Lower leg skin (tissue), 4 donors: ENCODE data around the gene RNF149. TPM values are rescaled to one million over a fixed set of nuclear protein-coding genes. Genes with fewer than 3 reads are reported as not detected.

ENCODE experiments used
- DNase-seq, 2 donors: peaks; one replicate each; pipeline ENCODE4 v3.0.0-alpha.2; 2019; ENCODE audit warnings: low spot score in 2 of 2
- H3K4me3 ChIP-seq: fragments of 200-600 bp; sonication (generic); 2 replicates; pipeline ENCODE4 v1.5.1; 2017; ENCODE audit warnings: mild to moderate bottlenecking, low read depth; ENCODE audit not compliant: poor library complexity, severe bottlenecking
- POLR2A ChIP-seq, 2 donors: fragments of 450-650 bp; IDR thresholded peaks; one replicate each; pipeline ENCODE4 v1.6.1; 2016 to 2017; ENCODE audit warnings: antibody characterized with exemption in 2 of 2, mild to moderate bottlenecking in 1 of 2, moderate library complexity in 1 of 2
- WGBS, 2 donors: methylation state at CpG; one replicate each; pipeline ENCODE4 v1.1.5; 2018; 5-methylcytosine and 5-hydroxymethylcytosine counted together
- intact Hi-C: fragments of 100-400 bp; cut with DNase I; formaldehyde crosslinking; loops from one replicate; pipeline ENCODE4 v1.15.0; 2023; ENCODE audit warnings: low total_unique reads
- total RNA-seq, 4 donors: library from RNA; depleted of rRNA; stranded (reverse); fragments of >200 nt; gene quantifications; one replicate each; pipeline ENCODE4 v1.1.0, GENCODE V29; 2016
- TF ChIP-seq, protein P1 (sequence below), 3 donors: fragments of 450-650 bp; IDR thresholded peaks; one replicate each; pipeline ENCODE4 v1.5.1; 2016; ENCODE audit warnings: antibody characterized with exemption in 3 of 3, mild to moderate bottlenecking in 3 of 3, moderate library complexity in 2 of 3

Gene RNF149
- total RNA-seq, 4 donors from 2014 or later: 59.8 to 120 (median 77.7) TPM

DNA sequence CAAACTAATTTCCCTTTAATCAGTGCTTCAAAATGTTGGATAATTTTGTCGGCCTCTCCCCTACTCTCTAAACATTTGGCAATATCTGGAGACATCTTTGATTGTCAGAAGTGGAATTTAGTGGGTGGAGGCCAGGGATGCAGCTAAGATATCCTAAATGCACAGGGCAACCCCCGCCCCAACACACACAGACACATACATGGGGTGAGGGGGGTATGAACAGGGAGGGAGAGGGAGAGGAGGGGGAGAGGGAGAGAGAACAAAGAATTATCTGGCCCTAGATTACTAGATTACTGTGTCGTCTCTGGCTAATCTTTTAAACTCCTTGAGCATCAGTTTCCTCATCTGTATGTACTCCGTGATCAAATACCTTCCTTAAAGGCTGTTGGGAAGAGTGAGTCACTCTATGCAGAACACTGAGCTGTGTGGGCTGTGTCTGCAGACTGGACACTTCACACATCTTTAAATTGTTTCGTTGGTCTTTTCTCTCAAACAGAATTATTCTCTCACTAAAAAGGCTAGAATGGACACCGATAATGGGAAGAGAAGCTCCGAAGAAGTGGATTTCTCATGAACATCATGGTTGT lies 2.9 kb downstream of the RNF149 start:
- no peak for DNase-seq
- TF ChIP-seq POLR2A (IDR thresholded peaks at IDR 0.05): no peak
- WGBS, 2 donors: 60 to 68% methylated on average over 7 of the region's 7 CpGs
- H3K4me3 ChIP-seq: no peak overlapping the region
- intact Hi-C loops: no loop called here

DNA sequence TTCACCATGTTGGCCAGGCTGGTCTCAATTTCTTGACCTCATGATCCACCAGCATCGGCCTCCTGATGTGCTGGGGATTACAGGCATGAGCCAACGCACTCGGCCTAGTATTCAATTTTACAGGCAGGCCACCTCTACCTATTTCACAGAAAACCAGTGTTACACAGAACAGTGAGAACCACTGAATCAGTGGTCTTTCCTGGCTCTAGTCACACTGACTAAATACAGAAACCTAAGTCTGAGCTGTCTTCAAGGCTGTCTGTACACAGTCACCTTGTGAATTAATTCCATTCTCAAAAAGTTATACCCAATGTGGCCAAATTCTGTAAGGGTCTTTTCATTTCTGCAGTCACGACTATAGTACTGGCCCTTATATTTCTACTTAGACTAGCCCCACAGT lies 3.5 kb downstream of the RNF149 start:
- TF ChIP-seq POLR2A (IDR thresholded peaks at IDR 0.05): no peak
- TF ChIP-seq, protein P1, sequence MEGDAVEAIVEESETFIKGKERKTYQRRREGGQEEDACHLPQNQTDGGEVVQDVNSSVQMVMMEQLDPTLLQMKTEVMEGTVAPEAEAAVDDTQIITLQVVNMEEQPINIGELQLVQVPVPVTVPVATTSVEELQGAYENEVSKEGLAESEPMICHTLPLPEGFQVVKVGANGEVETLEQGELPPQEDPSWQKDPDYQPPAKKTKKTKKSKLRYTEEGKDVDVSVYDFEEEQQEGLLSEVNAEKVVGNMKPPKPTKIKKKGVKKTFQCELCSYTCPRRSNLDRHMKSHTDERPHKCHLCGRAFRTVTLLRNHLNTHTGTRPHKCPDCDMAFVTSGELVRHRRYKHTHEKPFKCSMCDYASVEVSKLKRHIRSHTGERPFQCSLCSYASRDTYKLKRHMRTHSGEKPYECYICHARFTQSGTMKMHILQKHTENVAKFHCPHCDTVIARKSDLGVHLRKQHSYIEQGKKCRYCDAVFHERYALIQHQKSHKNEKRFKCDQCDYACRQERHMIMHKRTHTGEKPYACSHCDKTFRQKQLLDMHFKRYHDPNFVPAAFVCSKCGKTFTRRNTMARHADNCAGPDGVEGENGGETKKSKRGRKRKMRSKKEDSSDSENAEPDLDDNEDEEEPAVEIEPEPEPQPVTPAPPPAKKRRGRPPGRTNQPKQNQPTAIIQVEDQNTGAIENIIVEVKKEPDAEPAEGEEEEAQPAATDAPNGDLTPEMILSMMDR (IDR thresholded peaks at IDR 0.05): no peak
- WGBS, 2 donors: 89 to 91% methylated on average over 4 of the region's 4 CpGs
- intact Hi-C loops: no loop called here
- no peak for DNase-seq
- no peak overlapping the region for H3K4me3 ChIP-seq

DNA sequence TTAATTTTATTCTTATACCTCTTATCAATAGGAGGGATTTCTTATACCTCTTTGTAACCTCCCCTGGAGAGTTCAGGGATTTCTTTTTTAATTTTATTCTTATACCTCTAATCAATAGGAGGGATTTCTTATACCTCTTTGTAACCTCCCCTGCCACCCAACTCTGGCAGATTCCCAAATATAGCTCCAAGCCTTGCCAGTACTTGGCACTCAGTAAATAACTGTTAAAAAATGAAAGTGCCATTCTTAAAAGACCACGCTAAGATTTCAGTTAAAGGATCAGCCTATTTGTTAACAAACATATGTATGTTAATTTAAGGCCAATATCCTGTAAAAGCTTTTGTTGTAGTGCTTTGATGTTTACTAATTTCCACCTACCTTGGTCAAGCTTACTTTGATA lies 4.8 kb downstream of the RNF149 start:
- intact Hi-C loops: no loop called here

DNA sequence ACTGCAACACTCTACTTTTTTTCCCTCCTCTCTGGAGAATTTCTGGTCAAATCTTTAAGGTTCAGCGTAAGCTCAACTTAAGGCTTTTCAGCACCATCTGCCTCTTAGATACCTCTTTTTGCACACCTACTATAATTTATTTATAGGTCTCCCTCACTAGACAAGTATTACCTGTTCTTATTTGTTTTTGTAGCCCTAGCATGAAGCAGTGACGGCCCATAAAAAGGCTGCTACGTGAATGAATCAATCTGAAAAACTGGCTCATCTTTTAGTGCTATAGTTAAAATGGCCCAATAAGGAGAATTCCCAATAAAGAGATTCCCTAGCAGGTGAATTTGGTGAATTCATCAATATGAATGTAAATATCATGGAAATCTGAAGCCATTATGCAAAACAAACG lies 6.5 kb downstream of the RNF149 start:
- H3K4me3 ChIP-seq: no peak overlapping the region
- intact Hi-C loops: no loop called here
- DNase-seq: no peak
- TF ChIP-seq, protein P1 (IDR thresholded peaks at IDR 0.05): no peak
- no peak for TF ChIP-seq POLR2A (IDR thresholded peaks at IDR 0.05)
- WGBS, 2 donors: 59 to 62% methylated on average over 4 of the region's 4 CpGs

More for the DNA sequence above, 4.8 kb downstream of the RNF149 start:
- TF ChIP-seq, protein P1 (IDR thresholded peaks at IDR 0.05): no peak
- no peak for TF ChIP-seq POLR2A (IDR thresholded peaks at IDR 0.05)
- 63 to 75% methylated on average over 1 of the region's 1 CpG for WGBS, 2 donors
- no peak for DNase-seq
- H3K4me3 ChIP-seq: no peak overlapping the region

DNA sequence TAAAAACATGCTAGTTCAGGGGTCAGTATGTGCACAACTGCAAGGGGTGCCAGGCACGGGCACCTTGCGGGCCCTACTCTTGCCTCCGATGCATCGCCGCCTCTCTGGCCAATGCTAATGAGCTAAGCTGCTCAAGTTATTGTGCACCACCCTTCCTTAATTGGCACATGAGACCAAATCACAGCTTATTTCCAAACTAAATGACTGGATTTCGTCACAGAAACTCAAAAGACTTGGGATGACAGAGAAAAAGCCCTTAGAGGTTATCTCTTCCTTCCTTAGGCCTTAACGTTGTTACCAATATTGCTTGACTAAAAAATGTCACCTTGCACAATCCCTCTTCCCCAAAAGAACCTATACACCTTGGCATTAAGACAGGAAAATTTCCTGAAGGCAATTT lies 7.7 kb downstream of the RNF149 start:
- no peak overlapping the region for H3K4me3 ChIP-seq
- DNase-seq: no peak
- 53 to 54% methylated on average over 7 of the region's 7 CpGs for WGBS, 2 donors
- intact Hi-C loops: no loop called here
- TF ChIP-seq, protein P1 (IDR thresholded peaks at IDR 0.05): no peak
- TF ChIP-seq POLR2A (IDR thresholded peaks at IDR 0.05): no peak

DNA sequence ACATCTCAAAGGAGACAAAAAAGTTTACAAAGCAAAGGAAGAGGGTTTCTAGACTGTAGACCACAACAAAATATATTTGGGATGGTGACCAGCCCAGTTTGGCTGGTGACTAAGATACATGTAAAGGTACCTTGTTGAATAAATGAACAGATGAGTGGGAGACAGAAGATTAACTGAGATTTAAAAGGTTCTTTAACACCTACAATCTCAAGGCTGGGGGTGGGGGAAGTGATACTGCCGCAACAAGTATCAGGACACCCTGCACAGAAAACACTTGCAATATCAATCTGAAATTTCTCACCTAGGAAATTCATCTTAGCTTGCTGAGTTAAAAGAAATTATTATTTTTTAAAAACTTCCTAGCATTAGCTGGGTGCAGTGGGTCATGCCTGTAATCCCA lies 8.3 kb downstream of the RNF149 start:
- 93 to 94% methylated on average over 1 of the region's 1 CpG for WGBS, 2 donors
- no peak overlapping the region for H3K4me3 ChIP-seq
- TF ChIP-seq POLR2A (IDR thresholded peaks at IDR 0.05): no peak
- TF ChIP-seq, protein P1 (IDR thresholded peaks at IDR 0.05): no peak
- no peak for DNase-seq
- intact Hi-C loops: no loop called here
